Measurements from ENCODE around the gene ANO1. TPM values are rescaled to one million over a fixed set of nuclear protein-coding genes. Genes with fewer than 3 reads are reported as not detected.

The ANO1 gene
- total RNA-seq, 1 experiment from 2014 or later, result 0.99 TPM

DNA sequence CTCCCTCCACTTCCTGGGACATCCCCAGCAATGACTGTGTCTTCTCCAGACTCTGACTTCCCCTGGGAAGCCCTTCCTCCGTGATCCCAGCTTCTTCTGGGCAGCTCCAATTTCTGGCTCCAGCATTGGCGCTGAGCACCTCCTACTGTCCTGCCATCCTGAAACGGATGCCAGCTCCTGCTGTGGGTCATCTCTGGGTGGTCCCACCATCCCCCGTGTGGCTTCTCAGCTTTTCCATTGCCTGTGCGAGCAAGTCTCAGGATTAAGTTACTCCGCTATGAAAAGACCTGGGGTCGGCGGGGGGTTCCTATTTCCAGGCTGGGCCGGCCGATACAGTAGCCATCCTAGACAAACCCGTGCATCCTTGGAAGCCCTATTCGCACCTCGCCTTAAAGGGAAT, 69.6 kb downstream of the ANO1 start:
- no peak for DNase-seq
- Histone ChIP-seq H3K27me3 (no peaks in the 10 kb centered on the region), H3K4me3 (no peak overlapping the region), H3K36me3 (no peaks in the 10 kb centered on the region), H3K9me3 (no peaks in the 10 kb centered on the region)

DNA sequence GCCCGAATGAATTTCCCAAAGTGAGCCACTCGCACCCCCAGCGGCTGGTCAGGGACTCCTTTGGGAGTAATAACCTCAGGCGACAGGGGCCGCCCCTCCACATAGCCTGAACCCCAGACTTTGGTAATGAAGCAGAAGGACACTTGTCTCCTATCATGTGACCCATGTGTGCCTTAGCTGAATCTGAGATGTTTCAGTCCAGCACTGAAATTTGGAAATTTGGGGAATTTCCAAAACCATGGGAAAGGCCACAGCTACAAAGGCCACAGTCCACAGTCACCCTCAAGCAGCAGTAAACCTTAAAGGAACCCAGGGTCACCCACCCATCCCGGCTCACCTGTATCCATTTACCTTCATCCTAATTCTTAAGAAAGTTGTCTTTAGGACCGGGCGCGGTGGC, 73.6 kb downstream of the ANO1 start:
- Histone ChIP-seq H3K36me3 (no peaks in the 10 kb centered on the region), H3K9me3 (no peaks in the 10 kb centered on the region), H3K27me3 (no peaks in the 10 kb centered on the region), H3K4me3 (no peak overlapping the region)
- DNase-seq, result no peak

DNA sequence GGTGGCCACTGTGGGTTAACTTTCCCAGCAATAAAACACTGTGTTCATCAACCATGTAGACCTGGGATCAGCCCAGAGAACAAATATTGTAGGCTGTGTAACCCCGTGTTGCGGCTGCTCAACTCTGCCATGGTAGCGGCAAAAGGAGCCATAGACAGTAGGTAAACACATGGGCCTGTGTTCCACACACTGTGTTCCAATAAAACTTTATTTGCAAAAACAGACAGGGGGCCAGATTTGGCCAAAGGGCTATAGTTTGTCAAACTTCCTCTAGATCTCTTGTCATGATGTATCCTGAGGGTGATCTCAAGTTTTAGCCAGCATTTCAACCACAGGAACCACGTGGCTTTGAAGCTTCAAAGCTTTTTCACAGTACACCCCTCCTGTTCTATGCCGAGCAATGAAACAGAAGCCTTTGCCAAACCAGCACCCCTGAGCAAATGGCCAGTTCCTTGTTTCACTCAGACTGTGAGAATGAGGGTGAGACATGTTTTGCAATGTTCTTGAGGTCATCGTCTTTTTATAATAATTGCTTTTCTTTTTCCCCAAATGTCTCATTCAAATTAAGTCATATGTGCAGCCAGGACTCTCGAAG, 75.1 kb downstream of the ANO1 start:
- no peak for DNase-seq
- no peaks in the 10 kb centered on the region for H3K36me3 ChIP-seq
- no peaks in the 10 kb centered on the region for H3K27me3 ChIP-seq

DNA sequence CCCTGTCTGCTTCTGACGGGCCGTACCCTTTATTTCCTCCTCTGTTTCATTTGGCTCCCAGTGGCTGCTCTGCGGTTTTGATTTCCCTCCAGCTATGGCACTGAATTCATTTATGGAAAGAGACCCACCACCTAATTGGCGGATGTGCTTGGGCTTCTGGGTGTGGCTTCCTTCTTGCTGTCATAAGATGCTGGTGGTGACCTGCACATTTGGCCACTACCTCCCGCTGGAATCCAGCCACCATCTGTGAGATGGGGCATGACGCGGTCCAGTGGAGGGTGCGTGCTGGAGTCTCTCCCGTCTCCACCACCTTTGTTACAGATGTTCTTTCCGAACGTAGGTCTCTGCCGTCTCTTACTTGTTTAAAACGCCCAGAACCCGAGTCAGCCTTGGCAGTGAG, 77.3 kb downstream of the ANO1 start:
- Histone ChIP-seq H3K27me3 (no peaks in the 10 kb centered on the region), H3K9me3 (no peaks in the 10 kb centered on the region), H3K4me3 (no peak overlapping the region), H3K36me3 (no peaks in the 10 kb centered on the region)
- DNase-seq, result no peak

More for the DNA sequence above, 75.1 kb downstream of the ANO1 start:
- H3K9me3 ChIP-seq, result no peaks in the 10 kb centered on the region
- H3K4me3 ChIP-seq, result no peak overlapping the region

DNA sequence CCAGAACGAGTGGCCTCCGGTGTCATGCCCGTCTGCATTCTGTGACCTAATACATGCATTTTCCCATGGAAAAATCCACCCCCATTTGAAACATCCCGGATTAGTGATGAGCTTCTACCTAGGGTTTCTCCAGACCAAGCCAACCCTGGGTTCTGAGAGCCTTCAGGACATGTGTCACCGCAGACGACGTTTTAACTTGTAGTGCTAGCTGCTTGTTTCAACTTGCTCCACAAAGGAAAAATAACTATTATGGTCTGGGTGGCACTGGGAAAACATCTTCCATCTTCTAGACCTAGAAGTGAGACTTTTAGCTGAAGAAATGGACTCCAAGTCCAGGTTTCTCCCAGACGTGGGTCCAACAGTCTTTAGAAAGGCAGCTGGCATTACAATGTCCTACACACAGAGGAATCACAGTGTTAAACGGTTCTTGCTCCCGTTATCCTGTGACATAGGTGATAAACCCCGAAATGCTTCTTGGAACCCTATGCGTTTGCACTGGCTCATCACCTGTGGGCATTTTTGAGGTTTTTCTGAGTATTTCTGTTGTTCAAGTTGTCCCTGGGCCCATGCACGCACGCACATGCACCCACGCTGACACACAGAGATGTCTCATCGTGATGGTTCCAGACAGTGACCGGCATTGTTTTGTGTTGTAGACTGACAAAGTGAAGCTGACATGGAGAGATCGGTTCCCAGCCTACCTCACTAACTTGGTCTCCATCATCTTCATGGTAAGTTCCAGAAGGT, 78.3 kb downstream of the ANO1 start:
- H3K36me3 ChIP-seq, result no peaks in the 10 kb centered on the region
- no peak overlapping the region for H3K4me3 ChIP-seq
- no peaks in the 10 kb centered on the region for H3K27me3 ChIP-seq
- DNase-seq, result no peak
- H3K9me3 ChIP-seq, result no peaks in the 10 kb centered on the region

DNA sequence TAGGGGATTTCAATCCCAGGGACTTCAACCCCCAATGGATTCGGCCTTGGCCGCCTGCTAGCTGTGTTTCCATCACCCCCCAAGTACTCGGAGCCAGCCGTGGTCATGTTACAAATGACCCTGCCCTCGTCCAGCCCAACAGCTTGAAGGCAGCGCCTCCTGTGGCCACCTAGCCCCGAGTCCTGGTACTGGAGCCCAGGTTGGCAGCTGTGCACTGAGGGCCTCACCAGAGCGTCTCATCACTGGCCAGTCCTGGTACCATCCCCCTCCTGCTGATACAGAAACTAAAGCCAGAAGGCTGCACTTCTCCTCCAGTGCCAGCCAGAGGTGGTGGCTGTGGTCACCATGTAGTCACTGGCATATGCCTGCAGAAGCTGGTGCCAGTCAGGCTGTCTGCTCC, 80.1 kb downstream of the ANO1 start:
- Histone ChIP-seq H3K9me3 (no peaks in the 10 kb centered on the region), H3K4me3 (no peak overlapping the region), H3K36me3 (no peaks in the 10 kb centered on the region), H3K27me3 (no peaks in the 10 kb centered on the region)
- peak; percentile 70 for DNase-seq

DNA sequence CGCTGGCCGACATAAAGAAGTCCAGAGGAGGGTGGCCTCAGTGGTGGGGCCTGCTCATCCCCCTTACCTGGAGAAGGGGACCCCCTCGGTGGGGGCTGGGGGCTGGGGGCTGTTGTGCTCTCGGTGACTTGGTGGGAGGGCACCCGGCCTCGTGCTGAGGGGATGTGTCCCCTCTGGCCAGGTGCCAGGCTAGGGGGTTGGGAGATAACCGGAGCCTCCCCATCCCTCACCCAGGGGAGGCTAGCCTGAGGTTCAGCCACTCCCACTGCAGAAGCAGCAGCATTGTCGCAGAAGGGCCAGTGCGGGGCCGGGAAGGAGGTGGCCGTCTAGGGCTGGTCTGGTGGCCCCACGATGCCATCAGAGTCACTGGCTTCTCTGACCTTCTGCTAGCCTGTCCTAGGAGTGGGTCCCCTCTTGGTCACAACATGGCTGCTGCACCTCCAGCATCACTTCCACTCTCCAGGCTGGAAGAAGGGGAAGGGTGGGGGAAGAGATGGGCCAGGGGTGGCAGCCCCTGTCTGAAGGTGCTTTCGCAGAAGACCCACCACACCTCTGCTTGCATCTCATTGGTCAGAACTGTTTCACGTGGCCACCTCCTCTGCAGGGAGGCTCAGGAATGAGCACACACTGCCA, 80.8 kb downstream of the ANO1 start:
- Histone ChIP-seq H3K9me3 (no peaks in the 10 kb centered on the region), H3K27me3 (no peaks in the 10 kb centered on the region), H3K4me3 (no peak overlapping the region), H3K36me3 (no peaks in the 10 kb centered on the region)
- no peak for DNase-seq

DNA sequence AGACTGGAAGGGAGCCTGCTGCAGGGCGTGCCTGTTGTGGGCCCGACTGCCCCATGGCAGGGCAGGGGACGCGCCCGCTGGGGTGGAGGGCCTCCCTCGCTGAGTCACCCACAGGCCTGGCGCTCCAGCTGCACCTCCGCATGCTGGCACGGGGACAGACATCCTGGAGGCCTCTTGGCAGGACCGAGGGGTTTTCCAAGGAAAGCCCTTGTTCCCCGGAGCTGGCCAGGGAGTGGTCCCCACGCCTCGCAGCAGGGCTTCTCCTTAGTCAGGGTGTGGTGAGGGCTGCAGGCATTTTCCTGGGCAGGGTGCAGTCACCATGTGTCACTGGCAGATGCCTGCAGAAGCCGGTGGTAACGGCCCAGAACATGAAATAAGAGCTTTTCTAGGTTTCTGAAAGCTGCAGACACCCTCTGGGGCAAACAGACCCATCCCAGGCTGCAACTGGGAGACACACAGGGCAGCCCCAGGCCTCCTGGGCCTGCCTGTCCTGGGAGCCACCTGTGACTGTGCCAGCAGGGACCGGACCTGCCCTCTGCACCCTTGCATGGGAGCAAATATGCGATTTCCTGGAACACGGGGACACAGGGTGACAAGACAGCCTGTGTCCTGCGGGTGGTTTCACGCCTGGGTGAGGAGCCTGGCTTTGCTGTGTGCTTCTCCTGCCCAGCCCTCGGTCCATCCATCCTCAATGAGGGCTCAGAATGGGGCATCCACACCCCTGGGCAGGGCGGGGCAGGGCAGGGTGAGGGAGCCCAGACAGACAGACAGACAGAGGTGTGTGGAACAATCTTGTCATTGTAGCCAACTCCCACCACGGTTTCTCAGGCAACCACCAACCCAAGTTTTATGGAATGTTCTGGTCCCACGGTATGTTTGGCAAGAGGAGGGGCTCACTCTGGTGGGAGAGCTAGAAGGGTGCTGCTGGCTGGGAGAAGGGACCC, 81.8 kb downstream of the ANO1 start:
- Histone ChIP-seq H3K36me3 (no peaks in the 10 kb centered on the region), H3K27me3 (no peaks in the 10 kb centered on the region), H3K4me3 (no peak overlapping the region), H3K9me3 (no peaks in the 10 kb centered on the region)
- peak; percentile 99 for DNase-seq

DNA sequence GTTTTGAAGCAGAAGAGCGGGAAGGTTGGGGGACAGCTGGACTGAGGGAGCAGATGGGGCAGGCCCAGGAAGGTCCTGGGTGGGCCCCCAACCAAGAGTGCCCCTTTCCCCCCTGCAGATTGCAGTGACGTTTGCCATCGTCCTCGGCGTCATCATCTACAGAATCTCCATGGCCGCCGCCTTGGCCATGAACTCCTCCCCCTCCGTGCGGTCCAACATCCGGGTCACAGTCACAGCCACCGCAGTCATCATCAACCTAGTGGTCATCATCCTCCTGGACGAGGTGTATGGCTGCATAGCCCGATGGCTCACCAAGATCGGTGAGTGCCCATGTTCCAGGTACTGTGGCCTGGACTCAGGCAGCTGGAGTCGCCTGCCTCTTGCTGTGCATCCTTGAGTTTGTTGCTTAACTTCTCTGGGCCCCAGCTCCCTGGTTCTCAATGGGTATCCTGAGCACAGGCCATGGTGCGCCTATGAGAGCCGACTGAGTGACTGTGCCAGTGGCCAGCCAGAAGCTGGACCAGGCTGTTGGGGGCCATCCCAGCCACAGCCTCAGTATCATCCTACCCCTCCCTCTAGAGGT, 83.0 kb downstream of the ANO1 start:
- H3K27me3 ChIP-seq, result no peaks in the 10 kb centered on the region
- no peak for DNase-seq
- no peaks in the 10 kb centered on the region for H3K9me3 ChIP-seq
- H3K4me3 ChIP-seq, result no peak overlapping the region
- H3K36me3 ChIP-seq, result no peaks in the 10 kb centered on the region

DNA sequence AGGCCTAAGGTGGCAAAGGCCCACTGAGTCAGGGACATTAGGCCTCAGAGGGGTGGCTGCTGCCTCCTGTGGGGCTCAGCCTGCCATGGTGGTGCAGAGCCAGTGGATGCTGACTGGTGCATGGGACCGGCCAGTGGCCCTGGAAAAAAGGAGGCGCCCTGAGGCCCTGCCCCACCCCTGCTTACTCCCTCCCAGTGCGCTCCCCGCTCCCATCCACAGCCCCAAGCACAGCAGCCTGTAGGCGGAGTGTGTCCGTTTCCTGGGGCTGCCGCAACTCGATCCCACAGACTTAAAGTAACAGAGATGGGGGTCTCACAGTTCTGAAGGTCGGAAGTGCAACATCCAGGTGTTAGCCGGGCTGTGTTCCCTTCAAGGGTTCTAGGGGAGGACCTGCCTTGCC, 86.6 kb downstream of the ANO1 start:
- no peak for DNase-seq
- Histone ChIP-seq H3K4me3 (no peak overlapping the region), H3K27me3 (no peaks in the 10 kb centered on the region), H3K9me3 (no peaks in the 10 kb centered on the region), H3K36me3 (no peaks in the 10 kb centered on the region)

DNA sequence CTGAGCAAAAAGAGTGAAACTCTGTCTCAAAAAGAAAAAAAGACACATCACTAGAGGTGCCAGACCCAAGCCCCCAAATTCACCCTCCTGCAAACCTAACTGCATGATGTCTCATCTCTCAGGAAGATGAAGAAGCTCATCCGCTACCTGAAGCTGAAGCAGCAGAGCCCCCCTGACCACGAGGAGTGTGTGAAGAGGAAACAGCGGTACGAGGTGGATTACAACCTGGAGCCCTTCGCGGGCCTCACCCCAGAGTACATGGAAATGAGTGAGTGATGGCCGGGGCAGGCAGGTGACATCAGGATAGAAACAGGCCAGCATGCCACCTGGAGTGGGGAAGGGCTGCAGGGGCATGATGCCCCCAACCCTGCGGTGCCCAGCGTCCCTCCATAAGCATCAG, 89.0 kb downstream of the ANO1 start:
- Histone ChIP-seq H3K27me3 (no peaks in the 10 kb centered on the region), H3K9me3 (no peaks in the 10 kb centered on the region), H3K4me3 (no peak overlapping the region), H3K36me3 (no peaks in the 10 kb centered on the region)
- DNase-seq, result no peak

DNA sequence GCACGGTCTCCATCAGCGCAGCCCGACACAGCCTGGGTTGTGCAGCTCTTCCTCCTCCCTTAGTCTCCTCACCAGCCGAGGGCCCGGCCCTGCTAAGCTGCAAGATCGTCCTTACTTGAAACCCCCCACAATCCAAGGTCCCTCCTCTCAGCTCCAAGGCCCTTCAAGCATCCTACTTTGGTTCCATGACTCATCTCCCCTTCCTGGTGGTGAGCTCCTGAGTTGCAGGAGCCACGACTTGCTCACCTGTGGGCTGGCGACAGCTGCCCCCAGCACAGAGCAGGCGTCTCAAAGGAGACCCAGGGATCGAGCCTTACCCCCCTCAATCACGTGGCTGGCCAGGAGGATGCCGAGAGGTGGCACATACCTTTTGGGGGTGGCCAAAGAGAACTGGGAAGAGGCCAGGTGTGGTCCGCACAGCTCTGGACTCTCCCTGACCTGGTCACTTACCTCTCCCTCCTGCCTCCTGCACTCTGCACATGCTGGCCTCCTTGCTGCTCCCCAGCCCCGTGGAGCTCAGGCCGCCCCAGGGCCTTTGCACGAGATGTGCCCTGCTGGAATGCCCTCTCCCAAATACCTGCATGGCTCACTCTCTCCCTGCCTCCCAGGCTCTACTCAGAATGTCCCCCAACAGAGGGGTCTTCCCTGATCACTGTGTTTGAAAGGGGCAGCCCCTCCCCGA, 89.7 kb downstream of the ANO1 start:
- no peak overlapping the region for H3K4me3 ChIP-seq
- no peaks in the 10 kb centered on the region for H3K36me3 ChIP-seq
- DNase-seq, result no peak
- no peaks in the 10 kb centered on the region for H3K27me3 ChIP-seq
- H3K9me3 ChIP-seq, result no peaks in the 10 kb centered on the region

DNA sequence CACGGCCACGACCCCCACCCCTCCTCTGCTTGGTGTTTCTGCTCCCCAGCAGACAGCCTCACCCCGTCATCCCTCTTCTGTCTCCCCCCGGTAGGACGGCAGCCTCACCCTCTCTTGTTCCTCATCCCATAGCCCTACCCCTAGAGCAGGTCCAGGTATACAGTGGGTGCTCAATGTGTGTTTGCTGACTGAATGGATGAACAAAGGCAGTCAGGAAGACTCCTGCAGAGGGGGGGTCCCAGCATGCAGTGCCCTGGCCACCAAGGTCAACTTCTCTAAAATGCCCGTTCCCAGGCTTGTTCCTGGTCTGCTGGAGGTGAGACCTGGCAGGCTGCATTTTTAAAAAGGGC, 90.3 kb downstream of the ANO1 start:
- DNase-seq, result no peak
- Histone ChIP-seq H3K9me3 (no peaks in the 10 kb centered on the region), H3K36me3 (no peaks in the 10 kb centered on the region), H3K4me3 (no peak overlapping the region), H3K27me3 (no peaks in the 10 kb centered on the region)

DNA sequence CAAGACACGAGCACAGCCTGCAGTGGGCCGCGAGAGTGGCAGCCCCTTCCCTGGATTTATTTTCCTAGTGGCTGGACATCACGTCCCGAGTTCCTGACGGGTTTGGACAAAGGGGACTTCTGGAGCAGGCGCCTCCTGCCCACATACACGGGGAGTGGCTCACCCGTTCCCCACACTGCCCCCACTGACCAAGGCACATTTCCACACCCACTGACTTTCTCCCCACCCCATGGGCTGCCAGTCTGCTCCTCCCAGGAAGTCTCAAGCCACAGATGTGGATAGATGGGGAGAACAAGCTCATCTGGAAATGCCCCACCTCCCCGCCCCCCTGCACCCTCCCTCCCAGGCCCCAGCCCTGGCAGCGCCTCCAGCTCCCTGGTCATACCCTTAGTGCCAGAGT, 91.0 kb downstream of the ANO1 start:
- no peak for DNase-seq
- no peaks in the 10 kb centered on the region for H3K9me3 ChIP-seq
- no peaks in the 10 kb centered on the region for H3K36me3 ChIP-seq
- H3K27me3 ChIP-seq, result no peaks in the 10 kb centered on the region
- H3K4me3 ChIP-seq, result no peak overlapping the region

DNA sequence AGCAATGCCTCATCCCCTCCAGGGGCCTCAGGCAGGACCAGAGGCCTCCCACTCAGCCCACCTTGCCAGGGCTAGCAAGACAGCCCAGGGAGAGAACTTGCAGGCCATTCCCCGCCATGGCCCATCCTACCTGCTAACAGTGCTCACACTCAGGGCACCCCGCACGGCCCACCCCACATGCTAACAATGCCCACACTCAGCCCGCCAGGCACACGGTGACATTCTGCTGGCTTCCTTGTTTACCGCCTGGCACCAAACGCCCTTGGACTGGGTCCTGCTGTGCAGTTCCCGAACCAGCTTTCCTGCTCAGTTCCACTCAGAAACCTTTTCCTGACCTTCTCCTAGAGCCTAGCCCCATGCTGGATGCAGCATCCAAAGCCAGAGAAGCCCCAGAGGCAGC, 91.5 kb downstream of the ANO1 start:
- Histone ChIP-seq H3K9me3 (no peaks in the 10 kb centered on the region), H3K36me3 (no peaks in the 10 kb centered on the region), H3K27me3 (no peaks in the 10 kb centered on the region), H3K4me3 (no peak overlapping the region)
- no peak for DNase-seq

DNA sequence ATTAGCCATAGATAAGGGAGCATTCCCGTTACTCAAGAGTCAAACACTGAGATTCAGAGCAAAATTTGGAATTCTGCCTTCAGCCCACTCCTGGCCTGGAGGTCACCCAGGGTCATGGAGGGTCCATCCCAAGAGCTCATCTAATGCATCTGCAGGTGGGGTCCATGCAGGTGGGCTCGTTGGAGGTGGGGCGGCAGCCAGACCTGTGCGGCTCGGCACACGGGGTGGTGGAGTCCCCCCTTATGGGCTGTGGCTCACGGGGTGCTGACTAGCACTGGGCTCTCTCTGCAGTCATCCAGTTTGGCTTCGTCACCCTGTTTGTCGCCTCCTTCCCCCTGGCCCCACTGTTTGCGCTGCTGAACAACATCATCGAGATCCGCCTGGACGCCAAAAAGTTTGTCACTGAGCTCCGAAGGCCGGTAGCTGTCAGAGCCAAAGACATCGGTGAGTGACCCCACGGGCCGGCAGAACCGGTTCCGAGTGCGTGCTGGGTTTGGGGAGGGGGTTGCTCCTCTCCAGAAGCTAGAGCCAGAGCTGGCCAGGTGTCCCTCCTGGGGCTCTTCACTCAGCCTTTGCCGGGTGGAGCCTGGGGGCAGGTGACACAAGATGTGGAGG, 92.6 kb downstream of the ANO1 start:
- H3K27me3 ChIP-seq, result no peaks in the 10 kb centered on the region
- DNase-seq, result no peak

More for the DNA sequence above, 92.6 kb downstream of the ANO1 start:
- Histone ChIP-seq H3K4me3 (no peak overlapping the region), H3K9me3 (no peaks in the 10 kb centered on the region), H3K36me3 (no peaks in the 10 kb centered on the region)

Measured in MG63 (cell line).